CD4-positive, alpha-beta T cell (primary cell): ENCODE results near the gene NAT9. TPM values are rescaled to one million over a fixed set of nuclear protein-coding genes. Genes with fewer than 3 reads are reported as not detected.

ENCODE experiments used
- ATAC-seq: fragments of 200-7000 bp; cut with Tn5 transposase; one replicate; pipeline ENCODE4 v1.10.0; 2022; ENCODE audit warnings: mild to moderate bottlenecking; ENCODE audit not compliant: poor library complexity
- CTCF ChIA-PET: fragments of 350-600 bp; sonication (Branson Sonifier 250); formaldehyde crosslinking; loops from one replicate; lab custom pipeline; 2021; ENCODE audit warnings: antibody characterized with exemption, inconsistent platforms; lab: Charles Lee
- POLR2A ChIA-PET: fragments of 350-600 bp; sonication (Branson Sonifier 250); formaldehyde crosslinking; loops from one replicate; lab custom pipeline; 2021; ENCODE audit warnings: antibody characterized with exemption, inconsistent platforms; lab: Charles Lee
- DNase-seq, 14 experiments: peaks; one replicate each; pipeline ENCODE4 v3.0.0-alpha.2; 2013 to 2020; ENCODE audit warnings: mixed read lengths in 2 of 14
- H3K27ac ChIP-seq, 2 donors: one replicate each; pipeline versions ENCODE4 v1.5.1 to v1.7.0; 2013; ENCODE audit warnings: low read length in 2 of 2, low read depth in 1 of 2, mild to moderate bottlenecking in 1 of 2
- H3K27me3 ChIP-seq, 2 experiments: 1 replicate in 1 of 2; 2 replicates in 1 of 2; pipeline versions ENCODE4 v1.6.1 to v1.7.0; 2013; ENCODE audit warnings: low read length in 2 of 2, control low read depth in 1 of 2, mild to moderate bottlenecking in 1 of 2, moderate library complexity in 1 of 2; ENCODE audit not compliant: insufficient read depth in 2 of 2, control insufficient read depth in 1 of 2
- H3K36me3 ChIP-seq: one replicate; pipeline ENCODE4 v1.6.1; 2013; ENCODE audit warnings: low read length, control low read depth; ENCODE audit not compliant: insufficient read depth
- H3K4me1 ChIP-seq: one replicate; pipeline ENCODE4 v1.6.1; 2013; ENCODE audit warnings: low read length, control low read depth; ENCODE audit not compliant: insufficient read depth
- H3K4me3 ChIP-seq: one replicate; pipeline ENCODE4 v1.5.1; 2013; ENCODE audit warnings: mild to moderate bottlenecking, low read length, moderate library complexity
- H3K9me3 ChIP-seq, 2 experiments: 1 replicate in 1 of 2; 2 replicates in 1 of 2; pipeline versions ENCODE4 v1.6.1 to v1.7.0; 2013; ENCODE audit warnings: low read length in 2 of 2, mild to moderate bottlenecking in 2 of 2, control low read depth in 1 of 2, moderate library complexity in 1 of 2; ENCODE audit not compliant: control insufficient read depth in 1 of 2, insufficient read depth in 1 of 2
- H3K27ac Mint-ChIP-seq: one replicate; pipeline ENCODE4 v1.8.0; 2020; ENCODE audit warnings: mixed read lengths
- H3K27me3 Mint-ChIP-seq: one replicate; pipeline ENCODE4 v1.8.0; 2021; ENCODE audit warnings: mixed read lengths
- H3K36me3 Mint-ChIP-seq: one replicate; pipeline ENCODE4 v1.8.0; 2021; ENCODE audit warnings: low read depth, mixed read lengths
- H3K4me1 Mint-ChIP-seq: one replicate; pipeline ENCODE4 v1.8.0; 2021; ENCODE audit warnings: low read depth, mixed read lengths
- H3K4me3 Mint-ChIP-seq: one replicate; pipeline ENCODE4 v1.8.0; 2020; ENCODE audit warnings: mild to moderate bottlenecking, mixed read lengths
- H3K9me3 Mint-ChIP-seq: one replicate; pipeline ENCODE4 v1.8.0; 2020; ENCODE audit warnings: mixed read lengths
- intact Hi-C, 2 experiments: fragments of 100-400 bp; cut with DNase I in 1 of 2; cut with micrococcal nuclease in 1 of 2; formaldehyde crosslinking; loops; one replicate each; pipeline versions ENCODE4 v1.15.1 to v1.9.0; 2023 to 2025; cut with DNase I, micrococcal nuclease
- total RNA-seq, 174 experiments: library from RNA in 2 of 174; stranded (reverse) in 2 of 174; gene quantifications; one replicate each; pipeline ENCODE4 v1.2.3 and lab custom pipeline; 2021 to 2026
- TF ChIP-seq, protein P1 (sequence below): fragments of 200-600 bp; IDR thresholded peaks from one replicate; pipeline ENCODE4 v1.8.0; 2022; ENCODE audit warnings: antibody characterized with exemption, mild to moderate bottlenecking

The NAT9 gene
- total RNA-seq, 2 experiments from 2014 or later: 34.6 to 38.2 TPM

DNA sequence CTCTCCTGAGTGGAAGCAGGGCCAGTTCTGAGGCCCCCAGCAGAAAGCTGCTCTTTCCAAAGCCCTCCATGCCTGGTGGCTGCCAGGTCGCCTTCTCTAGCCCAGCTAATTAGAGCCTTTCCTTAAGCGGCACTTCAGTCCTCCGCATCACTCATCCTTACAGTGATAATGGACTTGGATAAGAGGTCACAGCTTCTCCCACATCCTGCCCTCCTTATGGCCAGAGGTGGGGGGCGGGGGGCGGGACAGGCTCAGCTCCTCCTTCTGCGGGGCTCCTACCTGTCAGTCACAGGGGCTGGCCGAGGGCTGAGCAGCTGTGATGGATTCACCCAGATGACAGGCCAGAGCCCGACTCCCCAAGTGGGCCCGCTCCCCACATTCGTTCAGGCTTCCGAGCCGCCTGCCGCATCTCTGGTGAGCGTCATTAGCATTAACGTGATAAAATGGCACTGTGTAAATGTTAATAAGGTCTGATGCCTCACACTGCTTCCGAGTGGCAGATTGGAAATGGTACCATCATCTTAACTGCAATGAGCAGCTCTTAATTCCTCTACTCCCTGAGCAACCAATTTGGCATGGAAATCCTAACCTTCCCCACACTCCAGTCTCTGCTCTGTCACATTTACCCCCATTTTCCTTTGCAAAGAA lies 42.3 kb upstream of the NAT9 start:
- DNase-seq: no peak
- H3K27me3 ChIP-seq: no peaks in the 10 kb centered on the region
- H3K9me3 ChIP-seq: no peaks in the 10 kb centered on the region
- intact Hi-C loops: no loop called here
- ChIA-PET CTCF (no interaction called here), POLR2A (no interaction called here)
- H3K4me3 ChIP-seq: no peak overlapping the region
- no peaks in the 10 kb centered on the region for H3K4me1 ChIP-seq
- H3K9me3 Mint-ChIP-seq: no peaks in the 10 kb centered on the region
- peaks cover 56% of the 10 kb centered on the region for H3K36me3 ChIP-seq
- no peaks in the 10 kb centered on the region for H3K4me1 Mint-ChIP-seq
- peaks cover 54% of the 10 kb centered on the region for H3K36me3 Mint-ChIP-seq
- H3K4me3 Mint-ChIP-seq: no peak overlapping the region
- H3K27me3 Mint-ChIP-seq: no peaks in the 10 kb centered on the region
- ATAC-seq: no peak
- H3K27ac ChIP-seq: no peak overlapping the region
- TF ChIP-seq, protein P1, sequence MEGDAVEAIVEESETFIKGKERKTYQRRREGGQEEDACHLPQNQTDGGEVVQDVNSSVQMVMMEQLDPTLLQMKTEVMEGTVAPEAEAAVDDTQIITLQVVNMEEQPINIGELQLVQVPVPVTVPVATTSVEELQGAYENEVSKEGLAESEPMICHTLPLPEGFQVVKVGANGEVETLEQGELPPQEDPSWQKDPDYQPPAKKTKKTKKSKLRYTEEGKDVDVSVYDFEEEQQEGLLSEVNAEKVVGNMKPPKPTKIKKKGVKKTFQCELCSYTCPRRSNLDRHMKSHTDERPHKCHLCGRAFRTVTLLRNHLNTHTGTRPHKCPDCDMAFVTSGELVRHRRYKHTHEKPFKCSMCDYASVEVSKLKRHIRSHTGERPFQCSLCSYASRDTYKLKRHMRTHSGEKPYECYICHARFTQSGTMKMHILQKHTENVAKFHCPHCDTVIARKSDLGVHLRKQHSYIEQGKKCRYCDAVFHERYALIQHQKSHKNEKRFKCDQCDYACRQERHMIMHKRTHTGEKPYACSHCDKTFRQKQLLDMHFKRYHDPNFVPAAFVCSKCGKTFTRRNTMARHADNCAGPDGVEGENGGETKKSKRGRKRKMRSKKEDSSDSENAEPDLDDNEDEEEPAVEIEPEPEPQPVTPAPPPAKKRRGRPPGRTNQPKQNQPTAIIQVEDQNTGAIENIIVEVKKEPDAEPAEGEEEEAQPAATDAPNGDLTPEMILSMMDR: no peak
- no peak overlapping the region for H3K27ac Mint-ChIP-seq

DNA sequence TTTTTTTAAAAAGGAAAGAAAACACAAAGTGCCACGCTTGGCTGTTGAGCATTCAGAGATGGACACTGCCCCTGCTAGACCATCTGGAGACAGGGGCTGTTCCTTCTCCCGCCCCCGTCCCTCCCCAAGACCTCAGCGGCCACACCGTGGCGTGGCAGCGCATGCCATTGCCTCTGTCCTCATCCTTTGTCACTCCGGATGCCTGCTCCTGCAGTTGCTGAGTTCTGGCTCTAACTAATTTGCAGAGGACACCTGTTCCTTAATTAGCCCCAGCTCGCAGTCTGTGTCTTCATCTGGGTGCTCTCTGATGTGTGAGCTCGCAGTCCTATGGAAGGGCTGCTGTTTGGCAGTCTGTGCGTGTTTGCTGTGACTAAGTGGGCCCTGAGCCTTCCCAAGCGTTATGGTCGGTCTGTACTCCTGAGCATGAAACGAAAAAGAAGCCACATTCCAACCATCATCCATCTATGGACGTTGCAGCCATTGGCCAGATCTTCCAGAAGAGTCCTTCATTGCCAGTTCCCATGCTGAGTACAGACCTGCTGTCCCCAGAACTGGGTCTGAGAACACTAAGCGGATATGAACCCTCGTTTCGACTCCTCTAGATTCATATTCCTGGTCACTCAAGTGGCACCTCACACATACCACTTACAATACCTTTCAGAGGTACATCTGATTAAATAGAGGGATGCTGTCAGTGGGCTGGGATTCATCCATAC lies 40.9 kb upstream of the NAT9 start:
- Histone ChIP-seq H3K27ac (no peak overlapping the region), H3K9me3 (no peaks in the 10 kb centered on the region), H3K27me3 (no peaks in the 10 kb centered on the region), H3K4me3 (no peak overlapping the region), H3K36me3 (peaks cover 59% of the 10 kb centered on the region), H3K4me1 (no peaks in the 10 kb centered on the region)
- ChIA-PET CTCF (no interaction called here), POLR2A (no interaction called here)
- DNase-seq (no peak), ATAC-seq (no peak)
- no peaks in the 10 kb centered on the region for H3K4me1 Mint-ChIP-seq
- no peak overlapping the region for H3K27ac Mint-ChIP-seq
- no peaks in the 10 kb centered on the region for H3K9me3 Mint-ChIP-seq
- intact Hi-C loops: no loop called here
- no peak overlapping the region for H3K4me3 Mint-ChIP-seq
- TF ChIP-seq, protein P1: no peak
- H3K36me3 Mint-ChIP-seq: peaks cover 60% of the 10 kb centered on the region
- H3K27me3 Mint-ChIP-seq: no peaks in the 10 kb centered on the region

DNA sequence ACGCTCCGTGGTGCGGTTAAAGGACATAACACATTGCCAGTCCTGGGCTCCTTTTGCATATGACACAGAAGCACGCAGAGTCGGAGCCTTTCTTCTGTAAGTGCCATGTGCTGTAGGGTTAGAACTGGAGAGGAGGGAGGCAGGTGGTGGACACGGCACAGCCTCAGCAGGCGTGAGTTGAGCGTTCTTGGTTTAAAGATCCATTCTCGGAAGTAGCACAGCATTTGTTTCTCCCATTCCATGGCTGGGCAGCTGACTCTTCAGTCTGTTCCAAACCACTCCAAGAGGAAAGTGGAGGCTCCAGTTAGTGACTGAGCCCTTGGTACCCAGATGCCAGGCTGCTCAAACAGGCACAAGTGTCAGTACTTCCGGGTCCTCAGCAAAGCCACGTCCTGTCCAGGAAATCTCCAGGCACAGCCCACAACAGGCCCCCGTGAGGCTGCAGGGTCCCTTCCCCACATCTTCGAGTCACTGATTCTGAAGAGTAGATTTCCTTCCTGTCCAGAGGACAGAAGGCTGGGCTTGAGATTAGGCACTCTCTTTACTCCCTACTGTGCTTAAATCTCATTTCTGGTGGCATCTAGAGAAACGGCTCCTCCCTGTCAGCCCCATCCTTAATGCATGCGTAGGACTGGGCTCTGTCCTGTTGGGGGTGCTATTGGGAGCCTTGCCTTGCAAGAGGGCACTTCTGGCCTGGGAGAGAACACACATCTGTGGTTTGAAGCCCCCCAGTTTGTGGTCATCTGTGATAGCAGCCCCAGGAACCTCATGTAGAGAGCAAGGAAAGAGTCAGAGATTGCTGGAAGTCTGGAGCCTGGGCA lies 39.6 kb upstream of the NAT9 start:
- Histone ChIP-seq H3K36me3 (peaks cover 47% of the 10 kb centered on the region), H3K9me3 (no peaks in the 10 kb centered on the region), H3K4me1 (no peaks in the 10 kb centered on the region), H3K27me3 (no peaks in the 10 kb centered on the region), H3K4me3 (no peak overlapping the region), H3K27ac (no peak overlapping the region)
- Mint-ChIP-seq H3K4me1 (no peaks in the 10 kb centered on the region), H3K4me3 (no peak overlapping the region), H3K9me3 (no peaks in the 10 kb centered on the region), H3K27ac (no peak overlapping the region), H3K36me3 (peaks cover 64% of the 10 kb centered on the region), H3K27me3 (no peaks in the 10 kb centered on the region)
- TF ChIP-seq, protein P1: no peak
- ChIA-PET POLR2A (interaction anchor here (0.6 kb wide), 1 partner anchor 25 kb away, joined by 3 read pairs; no protein-coding TSS in a partner anchor), CTCF (no interaction called here)
- ATAC-seq (no peak), DNase-seq (no peak)
- intact Hi-C loops: no loop called here
